ENCODE measurements around the gene JSRP1. TPM values are rescaled to one million over a fixed set of nuclear protein-coding genes. Genes with fewer than 3 reads are reported as not detected.
A peak's percentile ranks its signal among the peaks of the same experiment; 100 is the strongest.

The JSRP1 gene
- total RNA-seq, 1 donor from 2014 or later = not detected

DNA sequence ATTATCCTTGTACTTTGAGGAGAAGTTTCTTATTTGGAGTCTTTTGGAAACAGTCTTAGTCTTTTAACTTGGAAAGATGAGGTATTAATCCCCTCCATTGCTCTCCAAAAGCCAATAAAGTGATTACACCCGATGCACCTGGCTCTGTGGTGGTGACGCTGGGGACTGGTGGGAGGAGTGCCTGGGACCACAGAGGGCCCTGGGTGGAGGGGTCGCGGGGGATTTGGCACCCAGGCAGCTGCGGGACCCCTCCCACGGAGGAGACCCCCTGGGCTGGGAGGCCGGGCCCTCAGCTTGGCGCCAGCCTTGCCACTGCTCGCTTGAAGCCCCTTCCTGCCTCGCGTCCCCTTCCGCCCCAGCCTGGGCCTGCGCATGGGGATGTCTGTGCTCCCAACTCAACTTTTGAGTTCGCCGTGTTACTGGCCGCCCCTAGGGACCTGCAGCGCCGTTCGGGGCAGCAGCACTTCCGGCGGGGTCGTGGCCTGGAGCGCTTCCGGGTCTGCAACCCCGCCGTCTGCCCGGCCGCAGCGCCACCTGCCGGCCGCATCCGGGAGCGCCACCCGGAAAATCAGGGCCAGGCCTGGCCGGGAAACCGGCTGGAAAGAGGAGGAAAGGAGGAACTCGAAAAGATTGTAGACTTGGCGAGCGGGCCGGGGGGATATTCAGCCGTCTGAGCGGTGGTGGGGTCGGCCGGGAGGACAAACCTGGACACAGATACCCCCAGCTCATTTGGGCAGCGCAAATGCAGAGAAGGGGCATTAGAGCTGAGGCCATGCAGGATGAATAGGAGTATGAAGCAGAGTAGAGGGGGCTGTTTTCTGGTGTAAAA lies 17.4 kb upstream of the JSRP1 start:
- TF ChIP-seq, protein P1, sequence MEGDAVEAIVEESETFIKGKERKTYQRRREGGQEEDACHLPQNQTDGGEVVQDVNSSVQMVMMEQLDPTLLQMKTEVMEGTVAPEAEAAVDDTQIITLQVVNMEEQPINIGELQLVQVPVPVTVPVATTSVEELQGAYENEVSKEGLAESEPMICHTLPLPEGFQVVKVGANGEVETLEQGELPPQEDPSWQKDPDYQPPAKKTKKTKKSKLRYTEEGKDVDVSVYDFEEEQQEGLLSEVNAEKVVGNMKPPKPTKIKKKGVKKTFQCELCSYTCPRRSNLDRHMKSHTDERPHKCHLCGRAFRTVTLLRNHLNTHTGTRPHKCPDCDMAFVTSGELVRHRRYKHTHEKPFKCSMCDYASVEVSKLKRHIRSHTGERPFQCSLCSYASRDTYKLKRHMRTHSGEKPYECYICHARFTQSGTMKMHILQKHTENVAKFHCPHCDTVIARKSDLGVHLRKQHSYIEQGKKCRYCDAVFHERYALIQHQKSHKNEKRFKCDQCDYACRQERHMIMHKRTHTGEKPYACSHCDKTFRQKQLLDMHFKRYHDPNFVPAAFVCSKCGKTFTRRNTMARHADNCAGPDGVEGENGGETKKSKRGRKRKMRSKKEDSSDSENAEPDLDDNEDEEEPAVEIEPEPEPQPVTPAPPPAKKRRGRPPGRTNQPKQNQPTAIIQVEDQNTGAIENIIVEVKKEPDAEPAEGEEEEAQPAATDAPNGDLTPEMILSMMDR (IDR thresholded peaks at IDR 0.05) = peak; percentile 96
- peak; percentile 84 for DNase-seq
- intact Hi-C loops (cut with DNase I) = no loop called here
- peaks cover 47% of the 10 kb centered on the region for H3K36me3 ChIP-seq
- peak overlapping the region; percentile 40 for H3K4me3 ChIP-seq
- no peaks in the 10 kb centered on the region for H3K9me3 ChIP-seq
- peak overlapping the region; percentile 74 for H3K27ac ChIP-seq
- ATAC-seq = peak; percentile 34 to 41
- H3K4me1 ChIP-seq = peaks cover 55% of the 10 kb centered on the region
- no peaks in the 10 kb centered on the region for H3K27me3 ChIP-seq (ENCODE audit: low read depth)

DNA sequence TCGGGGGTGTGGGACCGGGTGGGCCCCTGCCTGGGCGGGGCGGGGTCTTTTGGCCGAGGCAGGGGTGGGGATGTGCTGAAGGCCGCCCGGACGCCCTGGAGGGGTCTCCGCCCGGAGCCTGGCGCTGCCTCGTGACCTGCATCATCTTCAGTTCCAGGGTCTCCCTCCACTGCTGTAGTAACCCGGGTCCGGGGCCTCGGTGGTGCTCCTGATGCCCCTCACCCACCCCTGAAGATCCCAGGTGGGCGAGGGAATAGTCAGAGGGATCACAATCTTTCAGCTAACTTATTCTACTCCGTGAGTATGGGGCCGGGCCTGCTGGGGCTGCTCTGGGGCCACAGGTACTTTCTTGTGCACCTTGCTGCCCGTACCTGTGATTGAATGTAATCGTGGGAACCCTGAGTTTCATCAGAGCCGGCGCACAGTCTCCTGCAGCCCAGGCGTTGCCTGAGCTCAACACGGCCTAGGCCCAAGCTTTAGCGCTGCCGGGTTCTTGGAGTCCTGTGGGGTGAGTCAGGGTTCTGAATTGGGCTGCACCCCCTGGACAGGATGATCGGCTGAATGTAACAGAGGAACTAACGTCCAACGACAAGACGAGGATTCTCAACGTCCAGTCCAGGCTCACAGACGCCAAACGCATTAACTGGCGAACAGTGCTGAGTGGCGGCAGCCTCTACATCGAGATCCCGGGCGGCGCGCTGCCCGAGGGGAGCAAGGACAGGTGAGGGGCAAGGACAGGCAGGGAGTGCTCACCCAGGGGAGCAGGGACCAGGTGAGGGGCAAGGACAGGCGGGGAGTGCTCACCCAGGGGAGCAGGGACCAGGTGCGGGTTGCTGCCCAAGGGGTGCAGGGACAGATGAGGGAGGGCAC lies 15.3 kb upstream of the JSRP1 start:
- DNase-seq = no peak
- Histone ChIP-seq H3K27ac (peak overlapping the region; percentile 99), H3K27me3 (ENCODE audit: low read depth) (no peaks in the 10 kb centered on the region), H3K9me3 (no peaks in the 10 kb centered on the region), H3K4me3 (peak overlapping the region; percentile 92), H3K4me1 (peaks cover 76% of the 10 kb centered on the region), H3K36me3 (peaks cover 37% of the 10 kb centered on the region)
- intact Hi-C loops (cut with DNase I) = no loop called here
- TF ChIP-seq, protein P1 (IDR thresholded peaks at IDR 0.05) = no peak
- ATAC-seq = no peak

DNA sequence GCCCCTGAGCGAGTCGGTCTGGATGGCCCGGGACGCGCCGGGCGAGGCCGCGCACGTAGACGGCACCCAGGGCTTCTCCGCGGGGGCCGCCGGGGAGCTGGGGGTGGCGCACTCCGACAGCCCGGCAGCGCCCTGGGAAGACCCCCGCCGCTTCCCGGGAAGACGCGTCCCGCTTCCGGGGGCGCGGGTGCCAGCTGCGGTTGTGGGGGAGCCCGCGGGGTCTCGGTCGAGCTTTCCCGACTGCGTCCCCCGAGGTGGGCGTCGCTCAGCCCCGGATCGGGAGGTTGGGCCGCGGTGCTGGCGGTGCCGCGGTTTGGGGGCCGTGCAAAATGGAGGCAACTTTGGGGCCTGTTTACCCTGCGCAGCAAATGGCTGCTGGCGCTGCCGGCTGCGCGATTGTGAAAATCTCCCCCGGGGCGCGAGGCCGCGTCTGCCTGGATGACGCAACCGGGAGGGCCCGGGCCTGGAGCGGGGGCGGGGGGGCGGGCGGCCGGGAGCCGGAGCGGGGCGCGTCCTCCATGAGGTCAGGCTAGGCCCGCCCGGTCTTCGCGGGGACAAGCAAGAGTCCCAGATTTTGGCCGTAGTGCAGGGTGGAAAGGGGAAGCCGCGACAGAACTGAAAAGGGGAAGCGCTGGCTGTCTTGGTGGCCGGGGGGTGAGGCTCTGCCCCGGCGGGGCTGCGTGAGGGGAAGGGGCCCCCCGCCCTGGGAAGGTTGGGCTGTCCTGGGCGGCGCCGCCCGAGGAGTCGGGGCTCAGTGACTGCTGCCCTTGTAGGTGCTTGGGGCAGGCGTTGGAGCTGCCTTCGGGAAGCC lies 14.4 kb upstream of the JSRP1 start:
- H3K27me3 ChIP-seq (ENCODE audit: low read depth) = no peaks in the 10 kb centered on the region
- peak overlapping the region; percentile 92 for H3K4me3 ChIP-seq
- peaks cover 30% of the 10 kb centered on the region for H3K36me3 ChIP-seq
- DNase-seq (peak; percentile 93), ATAC-seq (peak; percentile 59 to 69)
- H3K4me1 ChIP-seq = peaks cover 74% of the 10 kb centered on the region
- intact Hi-C loops (cut with DNase I) = no loop called here
- peak overlapping the region; percentile 99 for H3K27ac ChIP-seq
- TF ChIP-seq, protein P1 (IDR thresholded peaks at IDR 0.05) = no peak
- H3K9me3 ChIP-seq = no peaks in the 10 kb centered on the region

DNA sequence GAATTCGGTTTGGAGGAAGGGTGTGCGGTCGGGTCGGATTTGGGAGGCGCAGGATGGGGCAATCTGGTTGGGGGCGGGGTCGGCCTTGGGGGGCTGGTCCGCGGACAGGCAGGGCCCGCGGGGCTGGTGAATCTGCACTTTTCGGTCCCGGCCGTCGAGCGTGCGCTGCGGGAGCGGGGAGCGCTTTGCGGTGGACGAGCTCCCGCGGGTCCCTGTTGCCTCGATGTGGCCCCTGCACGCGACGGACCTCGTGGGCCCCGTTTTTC lies 13.9 kb upstream of the JSRP1 start:
- H3K27me3 ChIP-seq (ENCODE audit: low read depth) = no peaks in the 10 kb centered on the region
- TF ChIP-seq, protein P1 (IDR thresholded peaks at IDR 0.05) = no peak
- peak; percentile 77 for DNase-seq
- H3K9me3 ChIP-seq = no peaks in the 10 kb centered on the region
- ATAC-seq = peak; percentile 5 to 22
- H3K4me1 ChIP-seq = peaks cover 74% of the 10 kb centered on the region
- peak overlapping the region; percentile 92 for H3K4me3 ChIP-seq
- H3K27ac ChIP-seq = peak overlapping the region; percentile 99
- H3K36me3 ChIP-seq = peaks cover 25% of the 10 kb centered on the region
- intact Hi-C loops (cut with DNase I) = no loop called here
